ENCODE measurements around the gene MYO1D.

The MYO1D gene

DNA sequence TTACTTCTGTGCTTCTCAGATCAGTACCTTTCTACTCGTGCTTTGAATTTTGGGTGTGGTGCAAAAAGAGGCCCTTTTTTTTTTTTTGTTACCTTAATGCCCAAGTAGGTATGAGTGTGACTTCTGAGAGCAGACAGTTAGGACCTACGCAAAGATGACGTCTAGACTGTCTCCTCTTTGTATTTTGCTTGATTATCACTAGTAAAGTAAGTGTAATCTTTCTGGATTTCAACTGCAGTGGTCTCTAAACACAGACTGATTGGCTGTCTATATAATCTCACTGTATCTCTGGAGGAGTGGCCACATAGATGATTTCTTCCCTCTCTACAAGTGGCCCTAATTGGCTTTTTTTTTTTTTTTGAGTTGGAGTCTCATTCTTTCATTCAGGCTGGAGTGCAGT, 401.7 kb downstream of the MYO1D start:
- no peak overlapping the region for H3K4me3 ChIP-seq

DNA sequence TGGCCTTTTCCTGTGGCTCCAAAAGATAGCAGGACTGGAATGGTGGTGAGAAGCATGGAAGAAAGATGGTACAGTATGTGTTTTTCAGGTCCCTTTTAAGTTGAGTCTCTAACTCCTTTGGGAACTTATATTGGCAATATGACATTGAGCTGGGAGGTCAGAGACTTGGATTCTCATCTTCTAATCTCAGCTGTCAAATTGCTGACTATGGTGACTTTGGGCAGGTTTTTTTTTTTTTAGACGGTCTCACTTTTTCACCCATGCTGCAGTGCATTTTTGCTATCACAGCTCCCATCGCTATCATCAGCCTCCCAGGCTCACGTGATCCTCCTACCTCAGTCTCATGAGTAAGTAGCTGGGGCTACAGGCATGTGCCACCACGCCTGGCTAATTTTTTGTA, 405.3 kb downstream of the MYO1D start:
- H3K4me1 ChIP-seq: no peaks in the 10 kb centered on the region
- H3K36me3 ChIP-seq: peaks cover 83 to 100% (median 84%) of the 10 kb centered on the region in 3 donors
- H3K4me3 ChIP-seq: no peak overlapping the region
- intact Hi-C loops (cut with DNase I; ENCODE audit: low total_unique reads): no loop called here
- TF ChIP-seq, protein P1, sequence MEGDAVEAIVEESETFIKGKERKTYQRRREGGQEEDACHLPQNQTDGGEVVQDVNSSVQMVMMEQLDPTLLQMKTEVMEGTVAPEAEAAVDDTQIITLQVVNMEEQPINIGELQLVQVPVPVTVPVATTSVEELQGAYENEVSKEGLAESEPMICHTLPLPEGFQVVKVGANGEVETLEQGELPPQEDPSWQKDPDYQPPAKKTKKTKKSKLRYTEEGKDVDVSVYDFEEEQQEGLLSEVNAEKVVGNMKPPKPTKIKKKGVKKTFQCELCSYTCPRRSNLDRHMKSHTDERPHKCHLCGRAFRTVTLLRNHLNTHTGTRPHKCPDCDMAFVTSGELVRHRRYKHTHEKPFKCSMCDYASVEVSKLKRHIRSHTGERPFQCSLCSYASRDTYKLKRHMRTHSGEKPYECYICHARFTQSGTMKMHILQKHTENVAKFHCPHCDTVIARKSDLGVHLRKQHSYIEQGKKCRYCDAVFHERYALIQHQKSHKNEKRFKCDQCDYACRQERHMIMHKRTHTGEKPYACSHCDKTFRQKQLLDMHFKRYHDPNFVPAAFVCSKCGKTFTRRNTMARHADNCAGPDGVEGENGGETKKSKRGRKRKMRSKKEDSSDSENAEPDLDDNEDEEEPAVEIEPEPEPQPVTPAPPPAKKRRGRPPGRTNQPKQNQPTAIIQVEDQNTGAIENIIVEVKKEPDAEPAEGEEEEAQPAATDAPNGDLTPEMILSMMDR (IDR thresholded peaks at IDR 0.05): no peak
- no peak for DNase-seq
- H3K27me3 ChIP-seq: no peaks in the 10 kb centered on the region
- no peak overlapping the region for H3K27ac ChIP-seq
- H3K9me3 ChIP-seq: no peaks in the 10 kb centered on the region

More for the DNA sequence above, 401.7 kb downstream of the MYO1D start:
- TF ChIP-seq, protein P1 (IDR thresholded peaks at IDR 0.05): no peak
- no peaks in the 10 kb centered on the region for H3K27me3 ChIP-seq
- H3K36me3 ChIP-seq: peaks cover 94 to 100% (median 94%) of the 10 kb centered on the region in 3 donors
- no peak for DNase-seq
- no peaks in the 10 kb centered on the region for H3K4me1 ChIP-seq
- H3K9me3 ChIP-seq: no peaks in the 10 kb centered on the region
- intact Hi-C loops (cut with DNase I; ENCODE audit: low total_unique reads): no loop called here
- H3K27ac ChIP-seq: no peak overlapping the region

GRCh38 chr17:32470405-32471167, 406.3 kb downstream of the MYO1D start:
- Histone ChIP-seq H3K27me3 (no peaks in the 10 kb centered on the region), H3K9me3 (no peaks in the 10 kb centered on the region), H3K27ac (no peak overlapping the region), H3K36me3 (peaks cover 73 to 100% (median 73%) of the 10 kb centered on the region in 3 donors), H3K4me1 (no peaks in the 10 kb centered on the region), H3K4me3 (no peak overlapping the region)
- intact Hi-C loops (cut with DNase I; ENCODE audit: low total_unique reads): no loop called here
- DNase-seq: no peak
- TF ChIP-seq, protein P1 (IDR thresholded peaks at IDR 0.05): no peak

- TF ChIP-seq, protein P1 (IDR thresholded peaks at IDR 0.05): no peak
- Histone ChIP-seq H3K36me3 (peaks cover 69 to 99% (median 69%) of the 10 kb centered on the region in 3 donors), H3K9me3 (no peaks in the 10 kb centered on the region), H3K27me3 (no peaks in the 10 kb centered on the region), H3K4me3 (no peak overlapping the region), H3K4me1 (no peaks in the 10 kb centered on the region), H3K27ac (no peak overlapping the region)
- intact Hi-C loops (cut with DNase I; ENCODE audit: low total_unique reads): no loop called here
- DNase-seq: no peak
These were observed 409.0 kb downstream of the MYO1D start for GRCh38 chr17:32467949-32468348.

GRCh38 chr17:32464374-32464773, 412.6 kb downstream of the MYO1D start:
- TF ChIP-seq, protein P1 (IDR thresholded peaks at IDR 0.05): no peak
- no peaks in the 10 kb centered on the region for H3K9me3 ChIP-seq
- no peak overlapping the region for H3K27ac ChIP-seq
- intact Hi-C loops (cut with DNase I; ENCODE audit: low total_unique reads): no loop called here
- H3K4me3 ChIP-seq: no peak overlapping the region
- H3K4me1 ChIP-seq: peaks cover 0 to 7% (median 0%) of the 10 kb centered on the region in 4 donors
- H3K36me3 ChIP-seq: peaks cover 56 to 87% (median 61%) of the 10 kb centered on the region in 3 donors
- H3K27me3 ChIP-seq: no peaks in the 10 kb centered on the region
- DNase-seq: no peak

All from tibial artery (tissue), 4 donors.